NCI-H2196 treated with DMSO at 0.1 percent for 48 hours (cell line): ENCODE data around the gene SH3TC1.

Experiments used
- DNase-seq: peaks from one replicate; lab custom pipeline; 2025; ENCODE audit not compliant: unreplicated experiment; lab: John Stamatoyannopoulos, UW

The SH3TC1 gene

DNA sequence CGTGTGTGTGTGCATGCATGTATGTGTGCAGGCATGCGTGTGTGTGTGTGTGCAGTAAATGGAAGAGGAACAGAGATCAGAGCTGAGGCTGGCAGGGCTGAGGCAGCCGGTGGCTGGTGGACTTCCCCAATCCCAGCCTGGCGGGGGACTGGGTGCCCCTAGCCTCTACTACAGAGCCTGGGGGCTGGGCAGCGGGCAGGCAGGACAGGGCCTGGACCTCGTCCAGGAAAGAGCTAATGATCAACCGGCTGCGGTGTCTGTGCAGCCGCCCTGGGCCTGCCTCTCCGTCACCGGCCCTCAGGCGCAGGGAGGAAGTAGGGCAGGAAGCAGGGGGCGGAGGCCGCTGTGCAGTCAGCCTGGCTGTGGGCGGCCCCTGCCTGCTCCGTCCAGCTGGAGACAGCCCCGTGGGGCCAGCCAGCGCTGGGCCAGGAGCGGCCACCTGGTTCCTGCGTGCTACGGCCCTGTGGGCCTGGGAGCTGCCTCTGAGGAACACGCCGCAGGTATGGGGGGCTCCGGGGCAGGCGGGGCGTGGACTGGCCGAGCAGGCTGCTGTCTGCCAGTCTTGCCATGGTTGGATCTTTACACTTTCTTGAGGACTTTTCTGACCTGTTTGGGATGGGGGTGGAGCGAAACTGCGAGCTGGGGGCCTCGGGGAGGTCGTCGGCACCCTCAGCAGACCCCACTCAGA is at the start of gene SH3TC1:
SH3TC1 (plus strand) TSS at position 385 of the 688 bp plus-strand sequence. CDS start 5,905 bp downstream, outside the sequence.
- DNase-seq: peak; percentile 68

DNA sequence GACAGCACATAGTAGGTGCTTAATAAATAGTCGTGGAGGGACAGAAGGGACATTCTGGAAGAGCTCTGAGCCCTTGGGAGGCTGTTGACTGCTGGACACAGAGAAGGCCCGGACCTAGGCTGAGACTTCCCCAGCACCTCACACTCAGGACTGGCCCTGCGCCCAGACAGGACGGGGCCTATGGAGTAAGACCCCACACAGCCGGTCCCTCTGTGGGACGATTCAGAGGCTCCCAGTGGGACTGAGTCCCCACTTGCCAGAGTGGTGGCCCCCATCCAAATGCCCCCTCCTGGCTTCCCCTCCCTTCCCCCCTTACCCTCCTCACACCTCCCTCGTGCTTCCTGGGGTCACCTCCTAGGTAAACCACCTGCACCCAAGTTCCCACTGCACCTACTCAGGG is 49.4 kb upstream of the SH3TC1 start:
- no peak for DNase-seq

DNA sequence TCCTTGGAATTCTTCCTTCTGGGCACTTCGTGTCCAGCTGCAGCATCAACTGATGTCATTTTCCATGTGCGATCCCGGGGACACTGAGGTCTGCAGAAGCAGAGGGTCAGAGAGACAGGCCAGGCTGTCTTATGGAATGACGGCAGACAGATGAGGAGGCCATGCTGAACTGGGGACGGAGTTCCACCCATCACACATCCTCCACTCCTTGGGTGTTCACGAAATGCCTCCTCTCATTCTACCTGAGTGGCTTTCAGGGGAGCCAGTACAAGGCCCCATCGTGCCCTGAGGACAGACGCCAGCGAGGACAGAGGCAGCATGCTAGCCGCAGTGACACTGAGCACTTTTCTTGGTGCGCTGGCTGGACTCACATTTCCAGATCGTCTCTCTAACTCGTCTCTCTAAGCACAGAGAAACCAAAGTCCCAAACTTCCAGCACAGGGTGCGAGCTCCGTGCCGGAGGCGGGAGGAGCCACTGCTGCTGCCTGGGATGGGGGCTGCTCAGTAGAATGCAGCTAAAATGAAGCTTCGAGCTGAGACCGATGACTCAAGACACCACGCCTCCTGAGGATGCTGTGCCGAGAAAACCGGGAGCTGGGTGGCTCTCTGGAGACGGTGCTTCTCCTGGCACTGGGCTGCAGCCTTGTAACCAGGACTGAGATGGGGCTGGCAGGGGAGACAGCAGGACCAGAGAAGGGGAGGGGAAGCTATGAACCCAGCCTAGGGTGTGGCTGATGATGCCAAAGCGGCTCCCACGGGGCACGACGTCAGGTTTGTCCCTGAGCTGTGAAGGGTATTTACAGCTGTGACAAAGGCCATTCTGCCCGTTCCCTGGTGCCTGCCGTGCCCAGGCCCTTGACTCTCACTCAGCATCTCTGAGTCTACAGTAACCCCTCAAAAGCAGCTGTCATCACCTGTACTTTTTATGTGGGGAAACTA is 48.7 kb upstream of the SH3TC1 start:
- no peak for DNase-seq

DNA sequence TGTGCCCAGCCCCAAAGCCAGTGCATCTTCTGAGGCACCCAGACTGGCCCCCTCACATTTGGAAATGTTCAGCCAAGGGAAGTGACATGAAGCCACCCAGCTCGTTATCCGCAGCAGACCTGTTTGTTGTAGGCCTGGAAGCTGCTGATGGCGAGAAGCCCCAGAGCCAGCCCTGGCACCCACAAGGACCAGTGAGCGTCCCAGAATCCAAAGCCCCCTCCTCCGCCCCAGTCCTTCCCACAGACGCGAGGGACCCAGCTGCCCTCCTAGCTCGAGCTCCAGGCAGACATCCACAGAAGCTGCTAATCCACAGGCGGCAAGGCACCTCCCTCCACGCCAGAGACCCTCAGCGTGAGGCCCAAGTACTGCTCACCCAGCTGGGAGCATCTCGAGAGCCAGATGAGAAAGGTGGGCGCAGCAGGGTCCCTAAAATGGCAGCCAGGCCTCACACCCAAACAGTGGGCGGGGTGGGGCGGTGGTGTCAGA is 47.9 kb upstream of the SH3TC1 start:
- DNase-seq: no peak

DNA sequence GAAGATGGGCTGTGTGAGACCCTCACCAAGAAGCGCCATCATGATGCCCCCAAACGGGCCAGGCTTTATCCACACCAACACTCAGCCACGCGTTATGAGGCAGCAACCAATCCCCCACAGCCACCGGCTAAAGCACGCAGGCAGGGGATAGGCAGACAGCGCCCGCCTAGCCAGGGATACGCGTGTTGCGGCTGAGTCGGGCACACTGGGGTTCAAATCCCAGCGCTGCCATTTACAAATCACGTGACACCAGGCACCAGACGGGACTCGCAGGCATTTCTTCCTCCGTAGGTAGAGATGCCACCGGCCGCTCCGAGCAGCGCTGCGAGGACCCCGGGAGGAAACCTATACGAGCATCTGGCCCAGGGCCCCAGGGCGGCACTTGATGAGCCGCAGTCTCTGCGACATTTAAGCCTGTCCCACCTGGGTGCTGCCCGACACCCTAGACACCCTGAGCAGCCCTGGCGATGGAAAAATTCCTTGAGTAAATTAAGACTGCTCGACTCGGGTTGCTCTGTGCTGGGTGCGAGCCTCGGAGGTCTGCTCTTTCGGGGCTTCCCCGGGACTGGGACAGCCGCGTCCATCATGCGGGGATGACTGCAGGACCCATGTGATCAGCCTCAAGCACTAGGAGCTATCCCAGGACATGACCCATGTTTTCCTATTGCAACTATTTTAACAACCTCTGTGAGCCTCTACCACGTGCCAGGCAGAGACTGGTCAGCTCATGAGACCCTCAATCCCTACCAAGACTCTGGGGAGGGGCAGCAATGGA is 46.8 kb upstream of the SH3TC1 start:
- no peak for DNase-seq

DNA sequence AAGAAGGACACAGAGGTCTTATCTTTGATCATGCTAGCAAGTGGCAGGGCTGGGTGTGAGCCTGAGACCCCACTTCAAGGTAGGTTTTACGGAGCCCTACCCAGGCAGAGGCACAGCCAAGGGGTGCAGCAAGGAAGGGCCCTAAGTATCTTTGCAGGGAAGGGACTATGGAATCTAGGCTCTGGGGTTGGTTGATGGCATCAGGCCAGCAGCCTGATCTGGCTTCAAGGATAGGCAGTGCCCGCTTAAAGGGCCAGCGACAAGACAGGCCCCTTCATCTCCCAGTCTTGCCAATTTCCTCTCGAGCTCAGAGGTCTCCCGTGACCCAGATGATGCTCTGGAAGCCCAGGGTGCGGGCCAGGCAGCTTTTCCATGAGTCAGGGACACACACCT is 46.2 kb upstream of the SH3TC1 start:
- no peak for DNase-seq

DNA sequence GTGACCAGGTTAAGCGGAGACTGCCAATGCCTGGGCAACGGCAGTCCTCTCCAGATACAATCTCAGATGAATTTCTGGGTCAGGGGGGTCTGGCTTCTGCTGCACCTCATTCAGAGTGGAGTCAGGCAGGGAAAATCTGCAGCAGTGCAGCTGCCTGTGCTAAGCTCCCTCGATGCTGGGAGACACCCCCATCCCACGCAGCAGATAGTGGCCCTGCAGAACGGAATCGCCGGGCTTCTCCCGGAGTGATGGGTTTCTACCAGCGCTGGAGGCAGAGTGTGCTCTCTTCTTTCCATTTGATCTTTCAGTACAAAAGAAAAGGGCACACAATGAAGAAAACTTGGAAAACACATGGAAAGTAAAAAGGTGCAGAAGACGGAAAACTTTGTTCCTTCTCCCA is 45.6 kb upstream of the SH3TC1 start:
- no peak for DNase-seq

DNA sequence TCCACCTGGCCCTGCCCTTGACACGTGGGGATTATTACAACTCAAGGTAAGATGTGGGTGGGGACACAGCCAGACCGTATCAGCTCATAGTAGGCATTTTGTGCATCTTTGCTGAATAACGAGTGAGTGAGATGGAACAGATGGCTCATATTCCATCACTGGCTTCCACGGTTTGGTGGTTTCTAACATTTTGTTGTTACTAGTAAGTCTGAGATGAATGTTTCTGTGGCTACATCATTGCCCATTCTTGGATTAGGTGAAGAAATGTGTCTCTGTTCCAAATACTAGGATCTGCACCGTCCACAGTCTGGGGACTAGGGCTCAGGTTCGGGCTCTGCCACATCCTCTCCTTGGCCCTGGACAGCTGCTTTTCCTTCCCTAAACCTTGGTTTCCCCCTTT is 44.0 kb upstream of the SH3TC1 start:
- DNase-seq: no peak

DNA sequence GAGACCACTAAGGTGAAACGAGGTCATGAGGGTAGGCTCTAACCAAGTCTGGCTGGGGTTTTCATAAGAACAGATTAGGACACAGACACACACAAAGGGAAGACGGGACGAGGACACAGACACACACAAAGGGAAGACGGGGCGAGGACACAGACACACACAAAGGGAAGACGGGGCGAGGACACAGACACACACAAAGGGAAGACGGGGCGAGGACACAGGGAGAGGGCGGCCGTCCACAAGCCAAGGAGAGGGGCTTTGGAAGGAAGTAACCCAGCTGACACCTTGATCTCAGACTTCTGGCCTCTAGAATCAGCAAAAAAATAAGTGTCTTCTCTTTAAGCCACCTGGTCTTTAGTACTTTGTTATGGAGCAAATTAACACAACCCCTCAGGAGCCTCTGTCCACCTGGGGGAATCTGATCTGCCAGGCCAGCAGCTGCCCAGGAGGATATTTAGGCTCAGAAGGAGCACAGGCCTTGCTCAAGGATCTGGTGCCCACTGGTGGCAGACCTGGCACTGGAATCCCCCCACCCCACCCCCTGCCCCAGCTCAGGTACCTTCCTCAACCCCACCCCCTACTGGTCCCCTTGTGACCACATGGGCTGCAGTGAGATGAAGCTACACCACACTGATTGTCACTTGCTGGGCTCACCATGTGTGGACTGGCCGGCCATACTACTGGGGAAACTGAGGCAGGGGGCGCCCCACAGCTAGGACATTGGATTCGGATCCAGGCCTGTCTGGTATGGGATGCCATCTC is 43.2 kb upstream of the SH3TC1 start:
- DNase-seq: no peak

DNA sequence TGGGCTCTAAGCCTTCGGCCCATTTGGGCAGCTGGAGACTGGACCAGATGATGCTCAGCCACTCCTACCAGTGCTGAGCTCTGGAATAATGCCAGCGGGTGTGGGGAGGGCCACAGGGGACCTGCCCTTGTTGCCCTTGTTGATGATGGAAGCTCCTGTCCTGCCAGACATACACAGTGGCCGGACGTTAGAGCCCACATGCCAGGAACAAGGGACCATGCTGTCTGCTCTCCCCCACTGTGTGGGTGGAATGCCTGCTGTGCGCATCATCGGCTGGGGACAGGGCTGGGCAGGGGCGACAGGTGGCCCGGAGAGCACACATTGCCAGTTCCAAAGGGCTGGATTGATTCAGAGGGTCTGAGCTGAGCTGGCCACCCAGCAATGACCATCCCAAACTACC is 42.5 kb upstream of the SH3TC1 start:
- no peak for DNase-seq

DNA sequence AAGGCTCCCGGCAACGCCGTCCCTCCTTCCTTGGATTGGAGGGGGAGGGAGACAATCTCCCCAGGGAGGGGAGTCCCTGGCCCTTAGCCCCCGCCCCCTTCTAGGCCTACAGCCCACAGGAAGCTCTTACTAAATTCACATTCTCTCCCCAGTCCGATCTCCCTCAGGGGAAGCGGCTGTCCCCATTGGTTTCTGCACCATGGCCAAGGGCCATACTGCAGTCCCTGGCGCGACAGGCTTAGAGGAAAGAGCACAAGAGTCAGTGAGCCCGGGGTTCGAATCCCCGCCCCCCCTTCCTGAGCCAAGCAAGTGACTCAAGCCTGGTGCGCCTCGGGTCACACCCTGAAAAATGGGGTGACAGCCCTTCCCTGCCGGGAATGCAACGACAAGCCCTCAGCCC is 41.6 kb upstream of the SH3TC1 start:
- no peak for DNase-seq

DNA sequence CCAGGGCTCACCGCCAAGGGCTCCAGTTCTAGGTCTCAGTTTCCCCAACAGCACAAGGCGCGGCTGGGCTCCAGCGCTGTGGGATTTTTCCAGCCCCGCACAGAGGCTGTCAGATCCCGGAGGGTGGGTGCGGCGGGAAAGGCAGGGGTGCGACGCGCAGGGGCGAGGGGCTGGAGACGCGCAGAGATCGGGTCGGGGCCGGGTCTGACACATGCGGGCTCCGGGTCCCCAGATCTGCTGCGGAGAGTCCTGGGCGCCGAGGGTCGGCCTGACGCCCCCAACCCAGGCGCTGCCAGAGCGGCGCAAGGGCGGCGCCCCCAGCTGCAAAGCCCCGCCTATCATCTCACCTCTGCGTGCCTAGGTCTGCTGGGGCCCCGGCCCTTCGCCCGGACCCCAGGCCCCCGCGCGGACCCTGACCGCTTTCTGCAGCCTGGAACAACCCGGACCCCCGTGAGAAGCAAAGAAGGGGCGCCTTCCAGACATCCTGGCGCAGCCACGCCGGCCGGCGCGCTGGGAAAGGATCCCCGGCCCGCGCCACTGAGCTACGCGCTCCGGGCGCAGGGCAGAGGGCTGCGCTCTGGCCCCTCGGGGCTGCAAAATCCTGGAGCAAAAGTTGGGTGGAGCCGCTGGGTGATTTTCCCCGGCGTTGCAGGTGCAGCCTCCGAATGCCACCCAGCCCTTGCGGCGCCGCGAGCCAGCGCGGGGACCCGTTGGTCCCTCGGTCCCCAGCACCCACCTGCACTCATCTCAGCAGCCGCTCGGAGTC is 41.0 kb upstream of the SH3TC1 start:
- DNase-seq: no peak

DNA sequence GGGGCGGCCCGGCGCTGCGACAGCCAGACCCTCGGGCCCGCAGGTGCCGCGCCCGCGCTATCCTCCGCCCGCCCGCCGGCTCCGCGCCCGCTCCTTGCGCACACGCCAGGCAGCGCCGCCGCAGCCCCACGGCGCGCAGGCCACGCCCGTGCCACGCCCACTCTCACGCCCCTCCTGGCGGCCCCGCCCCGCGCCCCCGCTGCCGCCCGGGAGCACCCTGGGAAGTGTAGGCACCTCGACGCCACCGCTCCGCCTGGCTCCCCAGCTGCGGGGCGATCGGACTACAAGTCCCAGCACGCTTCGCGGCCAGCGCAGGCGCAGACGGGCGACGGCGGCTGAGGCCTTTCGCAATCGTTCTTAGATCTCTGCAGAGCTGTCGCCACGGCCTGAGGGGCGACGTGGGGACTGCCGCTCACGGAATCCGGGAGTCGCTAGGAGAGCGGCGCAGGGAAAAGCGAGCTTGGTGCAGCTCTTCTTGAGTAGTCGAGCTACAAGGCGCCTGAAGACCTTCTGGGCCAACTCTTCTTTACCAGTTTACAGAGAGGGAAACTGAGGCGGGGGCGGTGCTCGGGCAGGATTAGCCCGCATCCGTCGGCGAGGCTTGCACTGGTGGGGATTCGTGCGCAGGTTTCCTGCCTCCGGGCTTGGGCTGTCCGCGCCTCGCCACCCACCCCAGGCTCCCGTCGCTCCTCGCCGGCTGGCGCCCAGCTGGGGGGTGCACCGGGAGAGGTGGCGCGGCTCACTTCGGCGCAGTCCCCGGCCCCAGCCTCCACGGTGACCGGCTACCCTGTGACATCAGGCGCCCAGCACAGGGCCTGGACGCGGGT is 40.2 kb upstream of the SH3TC1 start, which contains the start of gene ABLIM2:
ABLIM2 (minus strand) TSS at position 104 of the 827 bp plus-strand sequence. CDS start 124 bp downstream, outside the sequence.
- DNase-seq: peak; percentile 94

DNA sequence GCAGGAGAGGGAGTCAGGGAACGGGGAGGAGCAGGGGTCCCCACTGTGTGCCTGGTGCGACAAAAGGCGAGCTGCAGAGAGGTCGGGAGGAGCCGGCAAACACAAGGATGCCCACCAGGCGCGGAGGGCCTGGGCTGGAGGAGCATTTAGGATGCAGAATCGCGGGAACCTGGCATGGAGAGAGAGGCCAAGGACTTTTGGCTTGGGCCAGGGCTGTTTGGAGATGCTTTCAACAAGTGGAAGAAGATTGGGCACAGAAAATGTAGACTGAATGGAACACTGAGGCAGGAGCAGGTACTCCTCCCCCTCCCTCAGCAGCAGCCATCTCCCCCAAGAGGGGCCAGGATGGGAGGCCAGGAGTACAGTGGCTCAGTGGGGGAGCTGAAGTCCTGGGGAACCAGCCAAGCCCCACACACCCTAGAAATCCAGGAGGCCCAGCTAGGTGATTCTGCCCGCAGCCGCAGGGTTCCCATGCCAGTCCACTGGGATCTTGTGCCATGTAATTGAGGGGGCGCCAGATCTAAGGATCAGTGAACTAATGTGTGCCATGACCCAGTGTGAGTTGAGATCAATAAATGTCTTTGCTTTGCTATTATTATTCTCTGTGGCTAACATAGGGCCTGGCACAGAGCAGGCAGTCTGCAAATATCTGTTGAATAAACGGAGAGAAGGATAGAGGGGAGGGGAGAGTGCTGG is 39.4 kb upstream of the SH3TC1 start:
- no peak for DNase-seq

DNA sequence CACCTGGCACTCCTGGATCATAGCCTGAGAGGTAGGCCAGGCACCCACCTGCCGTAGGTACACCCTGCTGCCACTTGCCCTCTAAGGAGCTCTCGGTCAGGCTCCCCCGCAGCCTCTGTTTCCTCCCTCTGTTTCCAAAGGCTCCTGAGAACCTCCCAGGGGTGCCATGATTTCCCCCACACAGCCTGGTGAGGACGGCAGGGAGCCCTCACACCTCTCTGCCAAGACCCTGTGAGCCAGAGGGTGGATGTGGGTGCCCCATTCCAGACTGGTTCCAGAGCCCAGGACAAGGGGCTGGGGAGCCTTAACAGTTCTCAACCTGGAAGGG is 38.9 kb upstream of the SH3TC1 start:
- DNase-seq: no peak

DNA sequence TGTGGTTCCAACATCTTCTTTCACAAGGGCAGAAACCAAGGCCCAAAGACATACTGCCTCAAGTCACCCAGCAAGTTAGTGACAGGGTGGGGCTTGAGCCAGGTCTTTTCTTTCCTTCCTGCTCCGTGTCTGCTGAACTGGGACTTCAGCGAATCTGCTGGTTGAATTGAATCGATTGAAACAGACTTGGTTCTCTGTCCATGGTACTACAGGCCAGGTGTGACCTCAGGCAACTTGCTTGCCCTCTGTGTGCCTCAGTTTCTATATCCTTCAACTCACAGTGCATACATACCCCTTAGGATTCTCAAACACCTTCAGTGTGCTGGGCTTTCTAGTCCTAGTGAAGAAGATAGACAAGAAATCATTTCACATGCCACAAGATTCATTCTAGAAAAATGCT is 38.5 kb upstream of the SH3TC1 start:
- no peak for DNase-seq

DNA sequence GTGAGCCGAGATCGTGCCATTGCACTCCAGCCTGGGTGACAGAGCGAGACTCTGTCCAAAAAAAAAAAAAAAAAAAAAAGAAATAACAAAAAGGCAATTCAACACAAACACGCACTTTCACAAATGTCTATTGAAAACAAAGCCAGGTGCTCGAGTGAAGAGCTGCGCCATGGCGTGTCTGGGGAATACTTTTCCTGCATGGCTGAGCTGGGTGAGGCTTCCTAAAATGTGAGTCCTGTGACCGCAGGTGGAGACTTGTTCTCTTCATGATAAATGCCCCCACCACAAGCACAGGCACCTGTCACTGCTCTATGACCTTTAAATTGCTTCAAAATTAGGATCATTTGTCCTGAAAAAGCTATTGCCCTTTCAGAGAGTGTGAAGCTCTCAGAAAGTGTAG is 36.5 kb upstream of the SH3TC1 start:
- no peak for DNase-seq

DNA sequence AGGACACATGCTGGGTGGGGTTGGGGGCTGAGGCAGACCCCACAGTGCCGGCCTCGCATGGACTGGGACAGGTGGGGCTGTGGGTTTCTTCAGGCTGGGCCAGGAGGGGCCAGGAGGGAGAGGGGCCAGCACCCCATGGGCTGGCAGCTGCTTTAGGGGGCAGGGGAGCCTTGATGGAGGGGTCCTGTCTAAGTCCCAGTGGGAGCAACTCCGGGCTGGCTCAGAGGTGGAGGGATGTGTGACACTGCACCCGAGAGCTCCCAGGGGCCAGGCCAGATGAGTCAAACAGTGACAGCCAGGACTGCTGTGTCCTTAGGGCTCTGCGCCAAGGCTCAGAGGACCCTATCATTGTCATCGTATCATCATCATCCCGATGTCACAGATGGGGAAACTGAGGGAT is 36.1 kb upstream of the SH3TC1 start:
- DNase-seq: no peak
